Urinary bladder (tissue), 4 donors: ENCODE measurements around the gene EPHB2. TPM values are rescaled to one million over a fixed set of nuclear protein-coding genes. Genes with fewer than 3 reads are reported as not detected.

Source experiments
- DNase-seq: peaks from one replicate; pipeline ENCODE4 v3.0.0-alpha.2; 2015; ENCODE audit errors: extremely low spot score
- H3K27ac ChIP-seq: one replicate; pipeline ENCODE4 v1.5.1; 2013; ENCODE audit warnings: low read depth, mild to moderate bottlenecking, moderate library complexity
- H3K36me3 ChIP-seq: one replicate; pipeline ENCODE4 v1.6.1; 2013; ENCODE audit warnings: mild to moderate bottlenecking, moderate library complexity; ENCODE audit not compliant: insufficient read depth
- H3K4me1 ChIP-seq: one replicate; pipeline ENCODE4 v1.6.1; 2013; ENCODE audit warnings: mild to moderate bottlenecking, moderate library complexity; ENCODE audit not compliant: insufficient read depth
- H3K4me3 ChIP-seq: one replicate; pipeline ENCODE4 v1.5.1; 2013; ENCODE audit warnings: low read depth, low read length
- WGBS: extraction: QIAGEN DNeasy Blood & Tissue Kit; methylation state at CpG from one replicate; pipeline ENCODE4 v1.1.7; 2013; 5-methylcytosine and 5-hydroxymethylcytosine counted together
- polyA plus RNA-seq: library from polyadenylated mRNA; stranded (reverse); fragments of 200-250 nt; gene quantifications from one replicate; pipeline ENCODE4 v1.2.3, GENCODE V29; 2013
- total RNA-seq: library from RNA; depleted of rRNA; stranded (reverse); fragments of >200 nt; gene quantifications from one replicate; pipeline ENCODE4 v1.2.3, GENCODE V29; 2014
- donor health status: healthy with polysubstance abuse.
- donor health status: healthy.

EPHB2 gene
- total and polyA plus RNA-seq, 2 donors = 2.6 to 16.2 TPM

DNA sequence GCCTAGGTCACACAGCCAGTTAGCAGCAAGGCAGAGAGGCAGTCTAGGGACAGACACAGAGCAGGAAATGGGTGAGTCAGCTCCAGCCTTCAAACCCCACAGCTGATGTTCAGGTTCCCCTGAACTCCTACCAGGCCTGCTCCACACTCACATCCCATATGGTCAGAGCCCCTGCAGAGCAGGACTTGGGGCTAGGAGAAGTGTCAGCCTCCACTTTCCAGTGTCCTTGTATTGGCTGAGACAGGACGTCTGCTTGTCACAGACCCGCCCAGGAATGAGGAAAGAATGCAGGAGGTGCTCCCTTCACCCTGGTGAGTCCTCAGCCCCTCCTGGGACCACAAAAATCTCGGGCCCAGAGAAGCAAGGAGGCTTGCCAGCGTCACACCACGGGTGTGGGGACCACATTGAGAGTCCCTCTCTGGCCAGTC is 169.5 kb downstream of the EPHB2 start:
- no peak for DNase-seq
- Histone ChIP-seq H3K4me3 (no peak overlapping the region), H3K27ac (no peak overlapping the region), H3K4me1 (no peaks in the 10 kb centered on the region), H3K36me3 (no peaks in the 10 kb centered on the region)
- 69% methylated on average over 5 of the region's 5 CpGs for WGBS

DNA sequence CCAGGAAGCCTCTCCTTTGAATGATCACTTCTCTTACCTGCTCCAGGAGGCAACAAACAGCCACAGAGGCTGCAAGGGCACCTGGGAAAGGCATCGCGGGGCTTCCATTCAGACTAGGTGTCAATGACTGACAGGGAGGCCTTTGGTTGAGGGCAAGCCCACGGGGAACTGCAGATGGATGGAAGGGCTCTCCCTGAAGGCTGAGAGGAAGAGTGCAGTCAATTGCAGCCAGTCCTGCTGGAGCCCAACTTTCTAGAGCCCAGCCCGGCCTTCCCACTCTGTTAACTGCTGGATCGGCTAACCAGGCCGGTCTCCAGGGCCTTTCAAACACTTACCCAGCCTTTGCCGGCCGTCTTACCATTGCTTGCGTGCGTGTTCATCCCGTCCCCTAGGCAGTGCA is 172.8 kb downstream of the EPHB2 start:
- 85% methylated on average over 11 of the region's 11 CpGs for WGBS
- no peak for DNase-seq
- Histone ChIP-seq H3K27ac (no peak overlapping the region), H3K36me3 (no peaks in the 10 kb centered on the region), H3K4me1 (no peaks in the 10 kb centered on the region), H3K4me3 (no peak overlapping the region)

DNA sequence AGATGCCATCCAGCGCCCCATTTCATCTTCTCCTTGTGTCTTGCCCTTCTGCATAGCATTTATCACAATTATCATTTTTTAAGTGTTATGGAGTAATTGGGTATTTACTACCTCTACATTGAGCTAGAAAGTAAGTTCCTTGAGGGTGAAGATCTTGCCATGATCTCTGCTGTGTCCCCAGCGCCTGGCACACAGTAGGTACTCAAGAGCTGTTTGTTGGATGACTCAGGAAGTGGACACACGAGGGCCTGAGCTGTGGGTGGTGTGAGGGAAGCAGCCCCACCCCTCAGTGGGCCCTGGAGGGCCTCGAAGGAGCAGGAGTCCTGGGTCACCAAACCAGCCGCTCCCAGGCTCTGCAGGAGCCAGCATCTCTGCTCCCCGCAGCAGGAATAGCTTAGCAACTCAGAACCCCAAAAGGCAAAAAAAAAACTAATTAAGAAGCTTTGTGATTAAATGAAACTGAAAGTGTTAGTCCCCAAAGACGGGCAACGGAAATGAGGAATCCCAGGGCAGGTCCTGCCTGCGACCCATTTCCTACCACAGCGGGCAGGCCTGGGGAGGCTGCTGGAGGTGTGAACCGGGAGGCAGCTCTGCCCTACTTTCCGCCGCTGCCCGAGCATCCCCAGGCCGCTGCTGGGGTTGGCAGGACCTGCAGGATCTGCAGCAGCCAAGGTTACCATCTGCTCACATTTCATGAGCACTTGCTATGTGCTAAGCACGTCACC is 174.3 kb downstream of the EPHB2 start:
- WGBS = 82% methylated on average over 16 of the region's 16 CpGs
- no peak for DNase-seq
- no peaks in the 10 kb centered on the region for H3K4me1 ChIP-seq

DNA sequence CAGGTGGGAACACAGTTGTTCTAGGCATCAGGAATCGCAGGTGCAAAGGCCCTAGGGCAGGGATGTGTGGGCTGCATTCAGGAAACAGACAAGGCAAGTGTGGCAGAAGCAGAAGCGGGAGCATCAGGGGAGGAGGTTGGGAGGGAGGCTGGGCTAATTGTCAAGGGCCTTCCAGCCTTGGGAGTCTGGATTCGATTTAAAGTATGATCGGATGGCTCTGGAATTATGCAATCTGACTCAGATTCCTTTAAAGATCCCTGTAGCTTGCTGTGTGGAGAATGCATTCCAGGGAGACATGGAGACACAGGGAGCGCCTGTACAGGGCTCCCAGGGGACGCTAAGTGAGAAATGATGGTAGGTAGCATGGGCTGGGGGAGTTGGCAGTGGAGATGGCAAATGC is 175.6 kb downstream of the EPHB2 start:
- no peaks in the 10 kb centered on the region for H3K36me3 ChIP-seq
- WGBS = 60% methylated on average over 6 of the region's 6 CpGs
- DNase-seq = no peak
- H3K4me3 ChIP-seq = no peak overlapping the region
- H3K27ac ChIP-seq = no peak overlapping the region
- no peaks in the 10 kb centered on the region for H3K4me1 ChIP-seq

More for the DNA sequence above, 174.3 kb downstream of the EPHB2 start:
- no peak overlapping the region for H3K27ac ChIP-seq
- H3K36me3 ChIP-seq = no peaks in the 10 kb centered on the region
- no peak overlapping the region for H3K4me3 ChIP-seq

DNA sequence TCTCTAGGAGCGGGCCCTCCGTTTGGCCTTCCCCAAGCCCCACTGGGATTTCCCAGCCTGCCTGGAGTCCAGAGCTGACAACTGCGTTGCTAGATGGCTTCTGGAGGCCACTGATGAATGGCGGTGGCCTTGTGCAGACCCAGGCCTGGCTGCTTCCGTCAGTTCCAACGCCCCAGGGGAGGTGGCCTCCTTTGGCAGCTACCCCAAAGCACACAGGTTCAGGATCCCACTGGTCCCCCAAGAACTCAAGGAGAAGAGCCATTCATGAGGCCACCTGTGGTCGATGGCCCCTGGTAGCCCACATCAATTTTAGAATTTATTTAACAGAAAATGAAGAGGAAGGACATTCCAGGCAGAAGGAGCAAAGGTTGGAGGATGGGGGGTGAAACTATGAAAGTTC is 176.9 kb downstream of the EPHB2 start:
- Histone ChIP-seq H3K27ac (no peak overlapping the region), H3K4me3 (no peak overlapping the region), H3K4me1 (no peaks in the 10 kb centered on the region), H3K36me3 (no peaks in the 10 kb centered on the region)
- no peak for DNase-seq
- 84% methylated on average over 7 of the region's 7 CpGs for WGBS

DNA sequence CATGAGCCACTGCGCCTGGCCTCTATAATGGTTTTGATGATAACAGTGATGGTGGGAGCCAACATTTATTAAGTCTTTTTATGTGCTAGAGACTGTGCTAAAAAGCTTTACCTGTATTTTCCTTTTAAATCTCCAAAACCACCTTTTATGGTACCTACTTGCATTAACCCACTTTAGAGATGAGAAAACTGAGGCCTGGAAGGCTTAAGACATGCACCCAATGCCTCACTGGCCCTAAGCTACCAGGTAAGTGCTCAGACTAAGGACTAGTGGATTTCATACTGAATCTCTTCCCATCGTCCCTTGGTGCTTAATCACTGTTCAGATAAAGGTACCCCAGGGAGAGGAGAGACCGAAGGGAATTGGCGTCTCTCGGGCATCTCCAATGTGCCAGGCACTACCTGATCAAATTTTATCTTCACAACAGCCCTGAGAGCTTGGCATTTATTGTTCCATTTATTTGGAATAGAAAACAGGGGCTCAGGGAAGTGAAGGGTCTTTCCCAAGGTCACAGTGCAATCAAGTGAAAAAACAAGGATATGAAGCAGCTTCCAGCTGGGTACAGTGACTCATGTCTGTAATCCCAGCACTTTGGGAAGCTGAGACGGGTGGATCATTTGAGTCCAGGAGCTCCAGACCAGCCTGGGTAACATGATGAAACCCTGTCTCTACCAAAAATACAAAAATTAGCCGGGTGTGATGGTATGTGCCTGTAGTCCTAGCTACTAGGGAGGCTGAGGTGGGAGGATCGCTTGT is 177.9 kb downstream of the EPHB2 start:
- Histone ChIP-seq H3K36me3 (no peaks in the 10 kb centered on the region), H3K4me3 (no peak overlapping the region), H3K4me1 (no peaks in the 10 kb centered on the region), H3K27ac (no peak overlapping the region)
- no peak for DNase-seq
- 78% methylated on average over 8 of the region's 8 CpGs for WGBS

DNA sequence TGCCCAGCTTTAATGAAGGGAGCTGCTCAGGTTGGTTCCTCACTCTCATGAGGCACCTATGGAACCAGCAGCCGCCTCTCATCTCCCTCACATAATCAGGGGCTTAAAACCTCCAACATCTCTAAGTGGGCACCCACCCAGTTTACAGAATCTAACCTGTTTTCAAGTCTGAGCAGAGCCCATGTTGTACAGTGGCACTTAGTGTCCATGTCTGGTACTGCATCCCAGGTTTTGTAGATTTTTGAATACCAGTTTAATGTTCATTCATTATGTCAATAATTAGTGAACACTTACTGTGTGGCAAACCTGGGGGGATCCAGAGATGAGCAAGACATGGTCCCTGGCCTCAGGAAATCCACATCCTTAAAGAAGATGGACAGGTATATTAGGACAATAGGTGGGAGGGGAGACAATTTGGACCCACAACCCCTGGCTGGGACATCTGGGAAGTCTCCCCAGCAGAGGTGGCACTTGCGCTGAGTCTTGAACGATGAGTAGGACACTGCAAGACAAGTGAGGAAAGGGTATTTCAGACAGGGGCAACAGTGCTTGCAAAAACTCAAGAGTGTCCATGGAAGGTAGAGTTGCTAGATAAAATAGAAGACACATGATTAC is 178.7 kb downstream of the EPHB2 start:
- DNase-seq = no peak
- no peak overlapping the region for H3K27ac ChIP-seq
- no peaks in the 10 kb centered on the region for H3K36me3 ChIP-seq
- H3K4me3 ChIP-seq = no peak overlapping the region
- H3K4me1 ChIP-seq = no peaks in the 10 kb centered on the region
- WGBS = 62% methylated on average over 3 of the region's 3 CpGs

DNA sequence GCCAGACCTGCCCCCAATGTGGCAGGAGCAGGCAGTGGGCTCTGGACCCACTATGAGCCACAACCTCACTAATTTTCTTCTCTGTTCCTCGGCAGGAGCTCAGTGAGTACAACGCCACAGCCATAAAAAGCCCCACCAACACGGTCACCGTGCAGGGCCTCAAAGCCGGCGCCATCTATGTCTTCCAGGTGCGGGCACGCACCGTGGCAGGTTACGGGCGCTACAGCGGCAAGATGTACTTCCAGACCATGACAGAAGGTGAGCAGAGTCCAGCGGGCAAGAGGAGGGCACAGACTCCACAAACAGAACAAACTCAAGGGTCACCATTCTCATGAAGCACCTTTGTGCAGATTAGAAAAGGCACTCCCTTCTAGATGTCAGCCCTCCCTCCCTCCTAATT is 182.2 kb downstream of the EPHB2 start:
- 95% methylated on average over 13 of the region's 13 CpGs for WGBS
- H3K4me1 ChIP-seq = no peaks in the 10 kb centered on the region
- H3K4me3 ChIP-seq = no peak overlapping the region
- H3K36me3 ChIP-seq = no peaks in the 10 kb centered on the region
- no peak for DNase-seq
- H3K27ac ChIP-seq = no peak overlapping the region

DNA sequence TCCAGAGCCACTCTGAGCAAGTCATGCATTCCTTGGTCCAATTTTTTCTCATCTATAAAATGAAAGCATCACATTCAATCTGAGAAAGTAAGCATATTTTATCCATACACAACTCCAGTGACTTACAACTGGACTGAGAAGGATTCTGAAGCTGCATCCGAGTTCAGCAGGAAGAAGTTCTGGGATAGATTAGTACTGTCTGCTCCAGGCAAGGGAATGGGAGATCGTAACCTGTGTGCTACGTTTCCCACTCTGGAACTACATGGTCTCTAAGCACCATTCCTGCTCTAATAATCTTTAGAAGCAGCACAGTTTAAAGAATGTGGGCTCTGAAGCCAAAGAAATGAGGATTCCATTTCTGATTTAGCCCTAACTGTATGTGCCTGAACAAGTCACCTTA is 182.7 kb downstream of the EPHB2 start:
- WGBS = 70% methylated on average over 3 of the region's 3 CpGs
- no peak for DNase-seq

DNA sequence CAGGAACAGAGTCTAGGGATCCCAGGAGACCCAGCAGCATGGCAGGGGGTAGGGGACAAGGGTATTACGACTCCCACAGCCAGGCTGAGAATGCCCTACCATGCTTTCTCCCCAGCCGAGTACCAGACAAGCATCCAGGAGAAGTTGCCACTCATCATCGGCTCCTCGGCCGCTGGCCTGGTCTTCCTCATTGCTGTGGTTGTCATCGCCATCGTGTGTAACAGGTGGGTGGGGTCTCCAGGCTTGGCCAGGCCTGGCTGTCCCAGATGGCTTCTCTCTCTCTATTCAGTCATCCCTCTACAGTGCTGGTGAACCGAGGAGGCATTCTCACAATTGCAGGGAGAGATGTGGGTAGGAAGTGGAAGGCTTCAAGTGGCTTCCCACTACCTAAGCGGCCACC is 184.7 kb downstream of the EPHB2 start:
- Histone ChIP-seq H3K27ac (no peak overlapping the region), H3K36me3 (no peaks in the 10 kb centered on the region), H3K4me3 (no peak overlapping the region), H3K4me1 (no peaks in the 10 kb centered on the region)
- no peak for DNase-seq
- 51% methylated on average over 9 of the region's 9 CpGs for WGBS

More for the DNA sequence above, 182.7 kb downstream of the EPHB2 start:
- Histone ChIP-seq H3K36me3 (no peaks in the 10 kb centered on the region), H3K4me1 (no peaks in the 10 kb centered on the region), H3K27ac (no peak overlapping the region), H3K4me3 (no peak overlapping the region)

DNA sequence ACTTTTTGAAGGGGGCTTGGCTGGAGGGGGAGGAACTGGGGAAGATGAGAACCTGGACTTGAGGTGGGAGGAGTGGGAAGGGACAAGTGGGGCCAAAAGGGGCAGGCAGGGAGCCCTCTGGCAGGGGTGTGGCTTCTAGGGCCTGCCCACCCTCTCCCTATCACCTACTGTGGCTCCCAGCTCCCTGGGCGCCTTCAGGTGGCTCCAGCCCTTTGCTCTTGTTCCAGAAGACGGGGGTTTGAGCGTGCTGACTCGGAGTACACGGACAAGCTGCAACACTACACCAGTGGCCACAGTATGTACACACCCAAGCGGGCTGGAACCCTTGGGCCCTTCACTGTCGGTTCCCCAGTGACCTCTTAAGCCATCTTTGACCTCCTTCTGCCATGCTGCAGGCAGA is 185.5 kb downstream of the EPHB2 start:
- DNase-seq = no peak
- no peak overlapping the region for H3K4me3 ChIP-seq
- WGBS = 94% methylated on average over 7 of the region's 7 CpGs
- no peaks in the 10 kb centered on the region for H3K36me3 ChIP-seq
- H3K4me1 ChIP-seq = no peaks in the 10 kb centered on the region
- no peak overlapping the region for H3K27ac ChIP-seq

DNA sequence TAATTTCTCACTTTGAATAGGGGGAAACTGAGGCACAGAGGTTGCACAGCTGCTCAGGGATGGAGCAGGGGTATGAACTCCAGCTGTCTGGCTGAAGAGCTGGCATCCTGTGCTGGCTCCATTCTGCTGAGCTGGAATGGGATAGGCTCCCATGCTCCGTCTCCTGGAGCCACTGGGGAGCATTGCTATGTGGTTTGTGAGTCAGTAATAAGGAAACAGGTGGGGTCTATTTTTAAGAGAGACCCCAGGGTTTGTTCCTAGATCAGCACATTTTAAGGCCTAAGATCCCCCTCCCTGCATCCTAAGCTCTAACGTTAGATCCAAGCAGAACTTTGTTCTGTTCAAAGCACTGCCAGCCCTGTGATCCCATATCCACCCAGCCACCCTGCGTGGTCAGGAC is 189.8 kb downstream of the EPHB2 start:
- no peak for DNase-seq
- no peaks in the 10 kb centered on the region for H3K4me1 ChIP-seq
- H3K27ac ChIP-seq = no peak overlapping the region
- no peaks in the 10 kb centered on the region for H3K36me3 ChIP-seq
- 68% methylated on average over 3 of the region's 3 CpGs for WGBS
- no peak overlapping the region for H3K4me3 ChIP-seq

DNA sequence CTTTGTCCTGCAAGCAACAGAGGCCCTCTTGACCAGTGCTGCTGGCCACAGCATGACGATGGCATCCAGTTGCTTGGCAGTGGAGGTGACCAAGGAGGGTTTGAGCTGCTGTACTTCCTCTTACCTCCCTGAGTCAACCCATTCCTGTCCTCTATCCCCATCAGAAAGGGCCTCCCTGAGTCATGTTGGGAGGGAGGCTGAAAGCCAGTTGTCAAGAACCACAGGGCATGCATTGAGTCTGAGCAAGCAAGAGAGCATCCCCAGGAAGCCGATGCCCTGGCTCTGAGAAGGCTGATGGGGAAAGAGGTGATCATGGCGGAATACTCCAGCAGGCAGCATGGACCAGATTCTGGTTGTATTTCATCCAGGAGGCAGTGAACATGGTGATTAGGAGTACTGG is 192.5 kb downstream of the EPHB2 start:
- DNase-seq = no peak
- Histone ChIP-seq H3K4me3 (no peak overlapping the region), H3K4me1 (no peaks in the 10 kb centered on the region), H3K27ac (no peak overlapping the region), H3K36me3 (no peaks in the 10 kb centered on the region)
- WGBS = 96% methylated on average over 3 of the region's 3 CpGs

DNA sequence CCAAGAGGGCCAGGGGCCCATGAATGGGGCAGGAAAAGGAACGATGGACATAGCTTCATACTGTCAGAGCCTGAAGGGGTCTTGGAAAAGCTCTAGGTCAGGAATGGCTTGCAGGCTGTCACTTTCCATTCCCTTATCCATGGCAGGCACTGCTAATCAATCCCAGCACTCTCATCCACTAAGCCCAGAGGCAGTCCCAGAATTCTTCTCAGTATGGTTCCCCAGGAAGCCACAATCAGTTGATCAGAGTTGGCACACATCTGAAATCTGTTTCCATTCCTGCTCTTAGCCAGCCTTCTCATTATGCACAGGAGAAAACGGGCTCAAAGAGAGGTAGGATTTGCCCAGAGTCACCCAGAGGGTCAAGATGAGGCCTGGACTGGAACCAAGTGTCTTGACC is 196.3 kb downstream of the EPHB2 start:
- 82% methylated on average over 2 of the region's 2 CpGs for WGBS
- no peak for DNase-seq
- no peak overlapping the region for H3K27ac ChIP-seq
- H3K4me3 ChIP-seq = no peak overlapping the region
- no peaks in the 10 kb centered on the region for H3K4me1 ChIP-seq
- no peaks in the 10 kb centered on the region for H3K36me3 ChIP-seq
